HG03108 (cell line): ENCODE measurements around the gene TSPYL1.

Experiments
- ATAC-seq: cut with Tn5 transposase; IDR thresholded peaks from one replicate; pipeline ENCODE4 v1.9.1; 2021; ENCODE audit warnings: moderate library complexity; ENCODE audit not compliant: unreplicated experiment

The TSPYL1 gene

GRCh38 chr6:116265041-116265829, 14.5 kb downstream of the TSPYL1 start:
- no peak for ATAC-seq

- no peak for ATAC-seq
Observed at GRCh38 chr6:116263353-116263752, 16.4 kb downstream of the TSPYL1 start.

GRCh38 chr6:116258520-116258919, 21.2 kb downstream of the TSPYL1 start:
- ATAC-seq = no peak

- ATAC-seq = no peak
Observed at GRCh38 chr6:116256694-116257093, 23.0 kb downstream of the TSPYL1 start.

GRCh38 chr6:116255246-116255800, 24.4 kb downstream of the TSPYL1 start:
- no peak for ATAC-seq

- peak; percentile 26 for ATAC-seq
Observed at GRCh38 chr6:116254297-116255056, 25.3 kb downstream of the TSPYL1 start.

GRCh38 chr6:116253505-116254296, 26.0 kb downstream of the TSPYL1 start, which contains the start of gene TSPYL4:
TSPYL4 (minus strand) TSS chr6:116254075; CDS start chr6:116254008, 67 bp downstream.
- ATAC-seq = peak; percentile 98

GRCh38 chr6:116253188-116253504, 26.6 kb downstream of the TSPYL1 start:
- no peak for ATAC-seq

GRCh38 chr6:116251568-116252384, 28.0 kb downstream of the TSPYL1 start:
- no peak for ATAC-seq

GRCh38 chr6:116248577-116248976, 31.2 kb downstream of the TSPYL1 start:
- no peak for ATAC-seq

- no peak for ATAC-seq
Observed at GRCh38 chr6:116247285-116247684, 32.4 kb downstream of the TSPYL1 start.

- ATAC-seq = no peak
Observed at GRCh38 chr6:116246089-116246488, 33.6 kb downstream of the TSPYL1 start.

- ATAC-seq = no peak
Observed at GRCh38 chr6:116244284-116244683, 35.4 kb downstream of the TSPYL1 start.

- ATAC-seq = no peak
Observed at GRCh38 chr6:116239856-116240255, 39.9 kb downstream of the TSPYL1 start.

- no peak for ATAC-seq
Observed at GRCh38 chr6:116239256-116239655, 40.5 kb downstream of the TSPYL1 start.

GRCh38 chr6:116238083-116238482, 41.6 kb downstream of the TSPYL1 start:
- ATAC-seq = no peak

GRCh38 chr6:116234689-116235088, 45.0 kb downstream of the TSPYL1 start:
- ATAC-seq = no peak

- no peak for ATAC-seq
Observed at GRCh38 chr6:116229287-116229913, 50.3 kb downstream of the TSPYL1 start.
